WTC11 (cell line): ENCODE measurements around the gene E2F2.

Source experiments
- CREB1 ChIP-seq: sonication (generic); formaldehyde crosslinking; IDR thresholded peaks from 2 replicates; pipeline ENCODE4 v1.8.0; 2023; ENCODE audit warnings: mild to moderate bottlenecking, missing genetic modification reagents
- CTCF ChIP-seq: fragments of 200-600 bp; IDR thresholded peaks from 2 replicates; pipeline ENCODE4 v1.8.0; 2022; ENCODE audit warnings: antibody characterized with exemption
- E2F1 ChIP-seq: sonication (generic); formaldehyde crosslinking; IDR thresholded peaks from 2 replicates; pipeline ENCODE4 v1.8.0; 2022; ENCODE audit warnings: mild to moderate bottlenecking, missing genetic modification reagents
- ETV6 ChIP-seq: sonication (generic); formaldehyde crosslinking; IDR thresholded peaks from 2 replicates; pipeline ENCODE4 v1.8.1; 2022; ENCODE audit warnings: mild to moderate bottlenecking, missing genetic modification reagents
- FOXJ3 ChIP-seq: sonication (generic); formaldehyde crosslinking; IDR thresholded peaks from 2 replicates; pipeline ENCODE4 v1.9.0; 2021; ENCODE audit warnings: missing genetic modification reagents, mild to moderate bottlenecking, borderline replicate concordance
- FOXP4 ChIP-seq: sonication (generic); formaldehyde crosslinking; IDR thresholded peaks from 2 replicates; pipeline ENCODE4 v1.8.0; 2022; ENCODE audit warnings: mild to moderate bottlenecking, missing genetic modification reagents
- HMGXB4 ChIP-seq: sonication (generic); formaldehyde crosslinking; IDR thresholded peaks from 2 replicates; pipeline ENCODE4 v1.8.1; 2023; ENCODE audit warnings: mild to moderate bottlenecking, moderate library complexity, missing genetic modification reagents
- JUN ChIP-seq: sonication (generic); formaldehyde crosslinking; IDR thresholded peaks from 2 replicates; pipeline ENCODE4 v1.8.0; 2023; ENCODE audit warnings: mild to moderate bottlenecking, missing genetic modification reagents
- MAX ChIP-seq: sonication (generic); formaldehyde crosslinking; IDR thresholded peaks from 2 replicates; pipeline ENCODE4 v1.8.0; 2022; ENCODE audit warnings: mild to moderate bottlenecking, missing genetic modification reagents
- NFE2L1 ChIP-seq: sonication (generic); formaldehyde crosslinking; IDR thresholded peaks from 2 replicates; pipeline ENCODE4 v1.8.1; 2023; ENCODE audit warnings: missing genetic modification reagents
- RELA ChIP-seq: sonication (generic); formaldehyde crosslinking; IDR thresholded peaks from 2 replicates; pipeline ENCODE4 v1.8.1; 2022; ENCODE audit warnings: missing genetic modification reagents, mild to moderate bottlenecking, borderline replicate concordance
- USF1 ChIP-seq: sonication (generic); formaldehyde crosslinking; IDR thresholded peaks from 2 replicates; pipeline ENCODE4 v1.8.0; 2022; ENCODE audit warnings: mild to moderate bottlenecking, missing genetic modification reagents
- ZBTB21 ChIP-seq: sonication (generic); formaldehyde crosslinking; IDR thresholded peaks from 2 replicates; pipeline ENCODE4 v1.8.1; 2023; ENCODE audit warnings: mild to moderate bottlenecking, missing genetic modification reagents, borderline replicate concordance
- ZNF232 ChIP-seq: sonication (generic); formaldehyde crosslinking; IDR thresholded peaks from 2 replicates; pipeline ENCODE4 v1.8.0; 2022; ENCODE audit warnings: mild to moderate bottlenecking, missing genetic modification reagents

- no peak for TF ChIP-seq CTCF
- no peak for TF ChIP-seq JUN (CRISPR knock-in tag)
- no peak for TF ChIP-seq E2F1 (CRISPR knock-in tag)
- no peak for TF ChIP-seq ETV6
- no peak for TF ChIP-seq ZBTB21
- TF ChIP-seq RELA (CRISPR knock-in tag) = no peak
- TF ChIP-seq FOXP4 = no peak
- no peak for TF ChIP-seq CREB1
- no peak for TF ChIP-seq ZNF232 (CRISPR knock-in tag)
- no peak for TF ChIP-seq MAX
- no peak for TF ChIP-seq HMGXB4 (CRISPR knock-in tag)
- no peak for TF ChIP-seq FOXJ3 (CRISPR knock-in tag)
- TF ChIP-seq NFE2L1 (CRISPR knock-in tag) = no peak
- TF ChIP-seq USF1 (CRISPR knock-in tag) = no peak
Measured at GRCh38 chr1:23497777-23498439, 33.1 kb downstream of the E2F2 start.
